K562 (cell line): ENCODE data around the gene USP2. TPM values are rescaled to one million over a fixed set of nuclear protein-coding genes. Genes with fewer than 3 reads are reported as not detected.

ENCODE experiments used
- ATF7 ChIP-seq: fragments of 450-650 bp; IDR thresholded peaks from 2 replicates; pipeline ENCODE4 v1.7.1; 2014; ENCODE audit warnings: mild to moderate bottlenecking, moderate library complexity
- CCNT2 ChIP-seq: IDR thresholded peaks from 2 replicates; pipeline ENCODE4 v1.6.1; 2011; ENCODE audit warnings: borderline replicate concordance, low read depth, mild to moderate bottlenecking, moderate library complexity, mixed read lengths, low read length; ENCODE audit not compliant: insufficient read length; ENCODE audit errors: extremely low read depth
- CHD1 ChIP-seq: fragments of 200-600 bp; sonication (generic); IDR thresholded peaks from one replicate; pipeline ENCODE4 v1.6.1; 2012; ENCODE audit warnings: mild to moderate bottlenecking, moderate library complexity, low read length, inconsistent platforms
- CREB1 ChIP-seq, 2 experiments: sonication (generic) in 1 of 2; formaldehyde crosslinking in 1 of 2; IDR thresholded peaks; 2 replicates each; pipeline versions ENCODE4 v1.6.1 to v1.8.0; 2012 to 2022; ENCODE audit warnings: inconsistent platforms in 1 of 2, mild to moderate bottlenecking in 1 of 2, missing genetic modification reagents in 1 of 2, moderate library complexity in 1 of 2
- HDAC3 ChIP-seq: fragments of 450-650 bp; IDR thresholded peaks from 2 replicates; pipeline ENCODE4 v1.6.1; 2018; ENCODE audit warnings: borderline replicate concordance, mild to moderate bottlenecking, moderate library complexity; ENCODE audit not compliant: partially characterized antibody
- NCOA1 ChIP-seq: fragments of 450-650 bp; IDR thresholded peaks from 2 replicates; pipeline ENCODE4 v1.6.1; 2016; ENCODE audit warnings: low read depth
- PHF8 ChIP-seq: fragments of 200-600 bp; sonication (generic); IDR thresholded peaks from 2 replicates; pipeline ENCODE4 v1.6.1; 2012; ENCODE audit warnings: mixed run types, mild to moderate bottlenecking, inconsistent platforms, low read length, moderate library complexity, borderline replicate concordance
- POLR3G ChIP-seq: IDR thresholded peaks from 2 replicates; pipeline ENCODE4 v1.6.1; 2011; ENCODE audit not compliant: insufficient read length, insufficient replicate concordance; ENCODE audit errors: extremely low read depth
- RB1 ChIP-seq: fragments of 450-650 bp; IDR thresholded peaks from 2 replicates; pipeline ENCODE4 v1.6.1; 2017; ENCODE audit warnings: low read depth, mild to moderate bottlenecking
- RFX1 ChIP-seq: fragments of 450-650 bp; IDR thresholded peaks from 2 replicates; pipeline ENCODE4 v1.6.1; 2016; ENCODE audit warnings: mild to moderate bottlenecking, moderate library complexity
- RHOXF2B ChIP-seq: fragments of 250-450 bp; sonication (Bioruptor Pico); conservative IDR thresholded peaks from 2 replicates; pipeline ENCODE4 v1.5.1; 2021
- SAP30 ChIP-seq: fragments of 200-600 bp; sonication (generic); IDR thresholded peaks from 2 replicates; pipeline ENCODE4 v1.6.1; 2012; ENCODE audit warnings: borderline replicate concordance, low read depth, mild to moderate bottlenecking, moderate library complexity, low read length, control low read depth, inconsistent platforms; ENCODE audit not compliant: insufficient read depth, poor library complexity, severe bottlenecking
- SOX6 ChIP-seq: fragments of 450-650 bp; IDR thresholded peaks from 2 replicates; pipeline ENCODE4 v1.6.1; 2014; ENCODE audit warnings: mild to moderate bottlenecking
- TAF7 ChIP-seq: fragments of 450-650 bp; IDR thresholded peaks from 2 replicates; pipeline ENCODE4 v1.6.1; 2016; ENCODE audit warnings: missing genetic modification characterization, missing compliant biosample characterization
- ZNF77 ChIP-seq: fragments of 250-450 bp; sonication (Bioruptor Pico); IDR thresholded peaks from 2 replicates; pipeline ENCODE4 v1.5.0; 2020
- polyA plus RNA-seq, 8 experiments: library from polyadenylated mRNA; depleted of rRNA in 4 of 8; stranded (reverse) in 5 of 8; unstranded in 3 of 8; fragments of >200 nt; fragmentation: Nextera tagmentation in 2 of 8; fragmentation: Illumina TruSeq in 1 of 8; extraction: Ambion mirVana in 2 of 8; extraction: Trizol in 1 of 8; gene quantifications; 2 replicates each; pipeline versions ENCODE4 v1.2.1 to v1.2.3, GENCODE V29; 2011 to 2014; ENCODE audit warnings: inconsistent platforms in 1 of 8, missing spikeins in 1 of 8
- total RNA-seq, 7 experiments: library from RNA; depleted of rRNA in 6 of 7; stranded (reverse); fragments of >200 nt in 6 of 7; fragmentation: Illumina TruSeq in 2 of 7; extraction: Trizol in 2 of 7; gene quantifications; 2 replicates each; pipeline versions ENCODE4 v1.2.1 to v1.2.3, GENCODE V29; 2011 to 2021; ENCODE audit warnings: low replicate concordance in 1 of 7
- TF ChIP-seq, protein P1 (sequence below): fragments of 450-650 bp; IDR thresholded peaks from 2 replicates; pipeline ENCODE4 v1.7.0; 2016; ENCODE audit warnings: borderline replicate concordance
- TF ChIP-seq, protein P2 (sequence below): fragments of 450-650 bp; formaldehyde crosslinking; IDR thresholded peaks from 2 replicates; pipeline ENCODE4 v1.4.0; 2020; ENCODE audit warnings: mild to moderate bottlenecking, moderate library complexity
- TF ChIP-seq, protein P3 (sequence below), 2 experiments: fragments of 450-650 bp; conservative IDR thresholded peaks; 2 replicates each; pipeline ENCODE4 v1.6.1; 2017; ENCODE audit warnings: mild to moderate bottlenecking in 2 of 2, moderate library complexity in 2 of 2
- TF ChIP-seq, protein P4 (sequence below): IDR thresholded peaks from 2 replicates; pipeline ENCODE4 v1.6.1; 2011; ENCODE audit not compliant: insufficient read length; ENCODE audit errors: extremely low read depth
- TF ChIP-seq, protein P5 (sequence below): fragments of 450-650 bp; conservative IDR thresholded peaks from 2 replicates; pipeline ENCODE4 v1.6.1; 2016; ENCODE audit warnings: missing genetic modification characterization, low read depth, mild to moderate bottlenecking, missing compliant biosample characterization, moderate library complexity

USP2 gene
- total and polyA plus RNA-seq, 9 of the 15 experiments (the other 6 are each of a cell fraction or from before 2014, with no cell fraction given), result 2.8 to 16.9 (median 3.9) TPM

DNA sequence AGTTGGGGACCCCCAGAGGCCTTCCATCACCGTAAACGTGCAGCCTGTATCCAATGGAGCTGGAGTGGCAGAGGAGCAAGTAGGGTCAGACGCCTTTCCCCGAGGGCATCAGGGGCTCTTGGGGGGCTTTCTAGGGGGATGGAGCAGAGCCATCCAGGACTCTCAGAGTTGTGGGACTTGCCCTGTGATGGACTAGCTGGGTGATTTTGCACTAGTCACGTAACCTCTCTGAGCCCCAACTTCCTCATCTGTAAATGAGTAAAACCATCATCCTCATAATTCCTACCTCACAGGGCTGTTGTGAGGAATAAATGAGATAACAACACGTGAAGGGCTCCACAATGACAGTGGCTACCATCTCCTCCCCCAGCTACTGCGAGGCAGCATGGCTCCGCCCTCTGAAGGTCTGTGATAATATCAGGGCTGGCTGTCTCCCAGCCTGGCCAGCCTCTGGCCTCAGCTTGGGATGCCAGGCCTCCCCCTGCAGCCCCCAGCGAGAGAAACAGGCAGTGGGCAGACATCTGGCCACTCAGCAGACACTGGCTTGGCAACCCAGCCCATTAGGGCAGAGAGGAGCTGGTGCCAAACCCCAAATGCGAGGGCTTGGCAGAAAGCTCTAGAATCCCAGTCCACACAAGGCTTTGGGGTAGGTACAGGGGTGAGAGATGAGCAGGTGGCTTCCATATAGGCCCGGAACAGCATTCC is 6.7 kb downstream of the USP2 start (continued):
- TF ChIP-seq, protein P1, sequence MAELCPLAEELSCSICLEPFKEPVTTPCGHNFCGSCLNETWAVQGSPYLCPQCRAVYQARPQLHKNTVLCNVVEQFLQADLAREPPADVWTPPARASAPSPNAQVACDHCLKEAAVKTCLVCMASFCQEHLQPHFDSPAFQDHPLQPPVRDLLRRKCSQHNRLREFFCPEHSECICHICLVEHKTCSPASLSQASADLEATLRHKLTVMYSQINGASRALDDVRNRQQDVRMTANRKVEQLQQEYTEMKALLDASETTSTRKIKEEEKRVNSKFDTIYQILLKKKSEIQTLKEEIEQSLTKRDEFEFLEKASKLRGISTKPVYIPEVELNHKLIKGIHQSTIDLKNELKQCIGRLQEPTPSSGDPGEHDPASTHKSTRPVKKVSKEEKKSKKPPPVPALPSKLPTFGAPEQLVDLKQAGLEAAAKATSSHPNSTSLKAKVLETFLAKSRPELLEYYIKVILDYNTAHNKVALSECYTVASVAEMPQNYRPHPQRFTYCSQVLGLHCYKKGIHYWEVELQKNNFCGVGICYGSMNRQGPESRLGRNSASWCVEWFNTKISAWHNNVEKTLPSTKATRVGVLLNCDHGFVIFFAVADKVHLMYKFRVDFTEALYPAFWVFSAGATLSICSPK, result no peak
- TF ChIP-seq CHD1 (no peak), NCOA1 (0 out of 2 replicates have a peak, but pooled peaks have one; percentile 36), POLR3G (no peak), TAF7 (tag) (no peak), RHOXF2B (CRISPR knock-in tag) (no peak), CCNT2 (no peak), CREB1 (IDR thresholded peaks at IDR 0.05) (peak; percentile 84), CREB1 (CRISPR knock-in tag; IDR thresholded peaks at IDR 0.05) (peak; percentile 61; the same call in 1 of the 2 replicates), RB1 (0 out of 2 replicates have a peak, but pooled peaks have one; percentile 9), ZNF77 (no peak), PHF8 (no peak), ATF7 (no peak), HDAC3 (no peak), SOX6 (peak; percentile 81), SAP30 (no peak), RFX1 (no peak)
- TF ChIP-seq, protein P2, sequence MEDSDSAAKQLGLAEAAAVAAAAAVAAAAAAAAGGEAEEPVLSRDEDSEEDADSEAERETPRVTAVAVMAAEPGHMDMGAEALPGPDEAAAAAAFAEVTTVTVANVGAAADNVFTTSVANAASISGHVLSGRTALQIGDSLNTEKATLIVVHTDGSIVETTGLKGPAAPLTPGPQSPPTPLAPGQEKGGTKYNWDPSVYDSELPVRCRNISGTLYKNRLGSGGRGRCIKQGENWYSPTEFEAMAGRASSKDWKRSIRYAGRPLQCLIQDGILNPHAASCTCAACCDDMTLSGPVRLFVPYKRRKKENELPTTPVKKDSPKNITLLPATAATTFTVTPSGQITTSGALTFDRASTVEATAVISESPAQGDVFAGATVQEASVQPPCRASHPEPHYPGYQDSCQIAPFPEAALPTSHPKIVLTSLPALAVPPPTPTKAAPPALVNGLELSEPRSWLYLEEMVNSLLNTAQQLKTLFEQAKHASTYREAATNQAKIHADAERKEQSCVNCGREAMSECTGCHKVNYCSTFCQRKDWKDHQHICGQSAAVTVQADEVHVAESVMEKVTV (CRISPR knock-in tag), result no peak
- TF ChIP-seq, protein P3, sequence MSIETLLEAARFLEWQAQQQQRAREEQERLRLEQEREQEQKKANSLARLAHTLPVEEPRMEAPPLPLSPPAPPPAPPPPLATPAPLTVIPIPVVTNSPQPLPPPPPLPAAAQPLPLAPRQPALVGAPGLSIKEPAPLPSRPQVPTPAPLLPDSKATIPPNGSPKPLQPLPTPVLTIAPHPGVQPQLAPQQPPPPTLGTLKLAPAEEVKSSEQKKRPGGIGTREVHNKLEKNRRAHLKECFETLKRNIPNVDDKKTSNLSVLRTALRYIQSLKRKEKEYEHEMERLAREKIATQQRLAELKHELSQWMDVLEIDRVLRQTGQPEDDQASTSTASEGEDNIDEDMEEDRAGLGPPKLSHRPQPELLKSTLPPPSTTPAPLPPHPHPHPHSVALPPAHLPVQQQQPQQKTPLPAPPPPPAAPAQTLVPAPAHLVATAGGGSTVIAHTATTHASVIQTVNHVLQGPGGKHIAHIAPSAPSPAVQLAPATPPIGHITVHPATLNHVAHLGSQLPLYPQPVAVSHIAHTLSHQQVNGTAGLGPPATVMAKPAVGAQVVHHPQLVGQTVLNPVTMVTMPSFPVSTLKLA (conservative IDR thresholded peaks at IDR 0.05), result peak; percentile 49 to 78
- TF ChIP-seq, protein P4, sequence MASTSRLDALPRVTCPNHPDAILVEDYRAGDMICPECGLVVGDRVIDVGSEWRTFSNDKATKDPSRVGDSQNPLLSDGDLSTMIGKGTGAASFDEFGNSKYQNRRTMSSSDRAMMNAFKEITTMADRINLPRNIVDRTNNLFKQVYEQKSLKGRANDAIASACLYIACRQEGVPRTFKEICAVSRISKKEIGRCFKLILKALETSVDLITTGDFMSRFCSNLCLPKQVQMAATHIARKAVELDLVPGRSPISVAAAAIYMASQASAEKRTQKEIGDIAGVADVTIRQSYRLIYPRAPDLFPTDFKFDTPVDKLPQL, result no peak
- TF ChIP-seq, protein P5, sequence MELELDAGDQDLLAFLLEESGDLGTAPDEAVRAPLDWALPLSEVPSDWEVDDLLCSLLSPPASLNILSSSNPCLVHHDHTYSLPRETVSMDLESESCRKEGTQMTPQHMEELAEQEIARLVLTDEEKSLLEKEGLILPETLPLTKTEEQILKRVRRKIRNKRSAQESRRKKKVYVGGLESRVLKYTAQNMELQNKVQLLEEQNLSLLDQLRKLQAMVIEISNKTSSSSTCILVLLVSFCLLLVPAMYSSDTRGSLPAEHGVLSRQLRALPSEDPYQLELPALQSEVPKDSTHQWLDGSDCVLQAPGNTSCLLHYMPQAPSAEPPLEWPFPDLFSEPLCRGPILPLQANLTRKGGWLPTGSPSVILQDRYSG (tag), result no peak
